ENCODE data around the gene FUT2. TPM values are rescaled to one million over a fixed set of nuclear protein-coding genes. Genes with fewer than 3 reads are reported as not detected.

Gene FUT2
- total RNA-seq, 1 experiment from 2014 or later = 12.5 TPM

- ATAC-seq (no peak), DNase-seq (ENCODE audit: low read depth, low spot score) (no peak)
- Histone ChIP-seq H3K4me1 (ENCODE audit: control insufficient read depth in 1 of 2, insufficient read depth in 2 of 2, low read length in 2 of 2) (peaks cover 25 to 30% of the 10 kb centered on the region in 2 experiments), H3K9me2 (ENCODE audit: insufficient read depth) (no peaks in the 10 kb centered on the region), H3K4me2 (ENCODE audit: low read length) (no peak overlapping the region), H3K27me3 (ENCODE audit: insufficient read depth, low read length) (no peaks in the 10 kb centered on the region), H3K9me3 (ENCODE audit: control insufficient read depth in 1 of 2, insufficient read depth in 1 of 2, low read depth in 1 of 2, low read length in 2 of 2) (no peaks in the 10 kb centered on the region), H3K27ac (ENCODE audit: low read depth, low read length) (no peak overlapping the region; the same call in 1 of the 2 replicates), H3K36me3 (ENCODE audit: control insufficient read depth in 1 of 2, insufficient read depth in 2 of 2, low read length in 2 of 2) (no peaks in the 10 kb centered on the region), H3K79me2 (ENCODE audit: insufficient read depth, low read length) (no peaks in the 10 kb centered on the region), H3K9ac (ENCODE audit: low read length) (no peak overlapping the region), H3K4me3 (replicated peaks in 1 of 2; ENCODE audit: low read depth in 1 of 2, low read length in 2 of 2) (no peak overlapping the region), H4K20me1 (ENCODE audit: insufficient read depth) (no peaks in the 10 kb centered on the region), H2AFZ (ENCODE audit: low read depth, low read length, poor library complexity, severe bottlenecking) (no peak overlapping the region)
- CTCF ChIA-PET = no interaction called here
- BruUV-seq (replicated peaks) = no TSS peak
- TF ChIP-seq JUND (IDR thresholded peaks at IDR 0.05) = no peak
- TF ChIP-seq ZFX (IDR thresholded peaks at IDR 0.05) = no peak
- no peak for TF ChIP-seq EGR1 (IDR thresholded peaks at IDR 0.05; ENCODE audit: low read depth)
- TF ChIP-seq ZNF274 (IDR thresholded peaks at IDR 0.05; ENCODE audit: low read depth, low read length) = no peak
- no peak for TF ChIP-seq POLR2A (IDR thresholded peaks at IDR 0.05; ENCODE audit: borderline replicate concordance, extremely low read depth, insufficient read depth, insufficient read length)
- no peak for TF ChIP-seq EZH2phosphoT487 (IDR thresholded peaks at IDR 0.05; ENCODE audit: borderline replicate concordance)
- no peak for TF ChIP-seq ATF3 (IDR thresholded peaks at IDR 0.05)
- no peak for TF ChIP-seq REST (IDR thresholded peaks at IDR 0.05; ENCODE audit: low read depth)
- no peak for TF ChIP-seq SIN3A (IDR thresholded peaks at IDR 0.05; ENCODE audit: low read depth)
- TF ChIP-seq MAX (IDR thresholded peaks at IDR 0.05) = no peak
- TF ChIP-seq FOSL1 (IDR thresholded peaks at IDR 0.05; ENCODE audit: low read depth) = no peak
- no peak for TF ChIP-seq CTCF (IDR thresholded peaks at IDR 0.05 in 2 of 3, conservative IDR thresholded peaks at IDR 0.05 in 1 of 3; ENCODE audit: borderline replicate concordance in 1 of 3, insufficient read depth in 1 of 3, low read depth in 2 of 3, low read length in 2 of 3)
- TF ChIP-seq TCF7L2 (IDR thresholded peaks at IDR 0.05; ENCODE audit: borderline replicate concordance, extremely low read depth, insufficient read depth, insufficient read length) = no peak
- no peak for TF ChIP-seq CBX3 (IDR thresholded peaks at IDR 0.05; ENCODE audit: low read depth)
- TF ChIP-seq YY1 (IDR thresholded peaks at IDR 0.05; ENCODE audit: extremely low read depth, insufficient replicate concordance, low read depth, low read length) = no peak
- RAD21 ChIA-PET (ENCODE audit: low non-redundant PET in 1 of 2, low total read pairs in 2 of 2, uncharacterized antibody in 2 of 2, unreplicated experiment in 2 of 2) = no interaction called here
- POLR2A ChIA-PET = no interaction called here
- intact Hi-C loops (cut with micrococcal nuclease) = no loop called here
Measured at GRCh38 chr19:48680436-48681126, 15.2 kb upstream of the FUT2 start.

Data from HCT116 (cell line).